Embryonic facial prominence (tissue), 1 donor: ENCODE data around the gene GRM7.

Experiments used
- DNase-seq: peaks from one replicate; pipeline ENCODE4 v3.0.0-alpha.2; 2016; ENCODE audit errors: extremely low spot score

The GRM7 gene

GRCh38 chr3:7307410-7307809 lies 446.5 kb downstream of the GRM7 start:
- no peak for DNase-seq

- no peak for DNase-seq
These were observed 448.8 kb downstream of the GRM7 start for GRCh38 chr3:7309641-7310102.

DNA sequence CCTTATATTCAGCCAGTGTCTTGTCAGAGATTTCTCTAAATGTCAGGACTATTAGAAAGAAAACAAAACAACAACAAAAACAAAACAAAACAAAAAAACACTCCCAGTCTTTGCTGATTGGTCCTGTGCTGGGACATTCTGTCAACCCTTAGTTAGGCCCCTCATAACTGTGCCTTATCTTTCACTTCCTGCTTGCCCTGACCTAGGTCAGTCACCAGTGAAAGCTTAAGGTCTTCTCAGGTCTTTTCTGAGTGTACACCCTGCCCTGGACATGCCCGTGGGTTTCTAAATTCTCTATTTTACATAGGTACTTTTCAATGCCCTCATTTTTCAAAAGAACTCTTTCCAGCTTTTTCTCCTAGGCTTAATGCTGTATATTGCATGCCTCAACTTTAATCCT lies 454.1 kb downstream of the GRM7 start:
- DNase-seq: no peak

GRCh38 chr3:7322957-7323669 lies 462.2 kb downstream of the GRM7 start:
- no peak for DNase-seq

DNA sequence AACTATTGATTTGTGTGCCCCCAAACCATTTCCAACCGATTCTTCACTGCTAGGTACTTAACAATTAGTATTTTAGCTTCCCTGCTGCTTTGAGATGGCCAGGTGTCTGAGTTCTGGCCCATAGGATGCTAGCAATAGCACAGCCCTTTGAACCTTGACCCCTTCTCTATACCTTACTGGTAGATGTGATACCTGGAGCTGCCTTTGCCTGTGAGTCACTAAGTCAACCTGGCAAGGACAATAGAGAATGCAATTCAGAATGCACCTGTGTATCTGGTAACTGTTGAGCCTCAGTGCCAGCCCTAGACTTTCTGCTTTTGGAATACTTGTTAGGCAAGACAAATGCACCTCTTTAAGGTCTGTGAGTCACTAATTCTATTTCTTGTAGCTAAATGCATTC lies 467.4 kb downstream of the GRM7 start:
- no peak for DNase-seq

- DNase-seq: no peak
These were observed 471.8 kb downstream of the GRM7 start for GRCh38 chr3:7332696-7333095.

DNA sequence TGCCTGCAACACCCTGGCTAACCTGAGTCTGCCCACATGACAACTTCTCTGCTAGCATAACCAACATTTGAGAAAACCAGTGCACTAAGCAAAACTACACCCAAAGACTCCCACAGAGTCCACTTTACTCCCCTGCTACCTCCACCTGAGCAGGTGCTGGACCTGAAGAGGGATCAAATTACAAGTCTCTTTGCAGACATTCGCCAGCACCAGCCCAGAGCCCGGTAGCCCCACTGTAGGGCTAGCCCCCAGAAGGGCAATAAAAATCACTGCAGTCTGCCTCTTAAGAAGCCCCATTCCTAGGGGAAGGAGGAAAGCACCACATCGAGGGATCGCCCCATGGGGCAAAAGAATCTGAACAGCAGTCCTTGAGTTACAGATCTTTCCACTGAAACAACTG lies 472.2 kb downstream of the GRM7 start:
- DNase-seq: no peak

- DNase-seq: no peak
These were observed 479.9 kb downstream of the GRM7 start for GRCh38 chr3:7340795-7341194.

DNA sequence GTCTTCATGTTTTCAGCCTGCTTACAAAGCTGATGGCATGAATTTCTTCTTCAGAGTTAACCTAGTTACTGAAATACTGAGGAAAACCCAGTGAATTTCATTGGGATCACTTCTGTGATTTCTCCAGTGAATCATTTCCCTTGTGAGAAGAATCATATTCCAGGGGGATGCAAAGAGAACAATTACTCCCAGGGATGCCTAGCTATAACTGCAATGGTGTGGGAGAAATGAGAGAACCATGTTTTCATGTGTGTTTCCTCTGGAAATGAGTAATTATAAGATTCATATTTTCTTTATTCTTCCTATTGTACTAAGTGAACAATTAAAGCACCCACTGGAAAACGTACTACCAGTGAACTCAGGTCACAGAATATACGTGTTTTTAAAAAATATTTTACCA lies 485.4 kb downstream of the GRM7 start:
- DNase-seq: no peak

- DNase-seq: no peak
These were observed 496.2 kb downstream of the GRM7 start for GRCh38 chr3:7357101-7357500.

- DNase-seq: no peak
These were observed 507.1 kb downstream of the GRM7 start for GRCh38 chr3:7367968-7368367.

GRCh38 chr3:7368597-7368996 lies 507.7 kb downstream of the GRM7 start:
- no peak for DNase-seq

DNA sequence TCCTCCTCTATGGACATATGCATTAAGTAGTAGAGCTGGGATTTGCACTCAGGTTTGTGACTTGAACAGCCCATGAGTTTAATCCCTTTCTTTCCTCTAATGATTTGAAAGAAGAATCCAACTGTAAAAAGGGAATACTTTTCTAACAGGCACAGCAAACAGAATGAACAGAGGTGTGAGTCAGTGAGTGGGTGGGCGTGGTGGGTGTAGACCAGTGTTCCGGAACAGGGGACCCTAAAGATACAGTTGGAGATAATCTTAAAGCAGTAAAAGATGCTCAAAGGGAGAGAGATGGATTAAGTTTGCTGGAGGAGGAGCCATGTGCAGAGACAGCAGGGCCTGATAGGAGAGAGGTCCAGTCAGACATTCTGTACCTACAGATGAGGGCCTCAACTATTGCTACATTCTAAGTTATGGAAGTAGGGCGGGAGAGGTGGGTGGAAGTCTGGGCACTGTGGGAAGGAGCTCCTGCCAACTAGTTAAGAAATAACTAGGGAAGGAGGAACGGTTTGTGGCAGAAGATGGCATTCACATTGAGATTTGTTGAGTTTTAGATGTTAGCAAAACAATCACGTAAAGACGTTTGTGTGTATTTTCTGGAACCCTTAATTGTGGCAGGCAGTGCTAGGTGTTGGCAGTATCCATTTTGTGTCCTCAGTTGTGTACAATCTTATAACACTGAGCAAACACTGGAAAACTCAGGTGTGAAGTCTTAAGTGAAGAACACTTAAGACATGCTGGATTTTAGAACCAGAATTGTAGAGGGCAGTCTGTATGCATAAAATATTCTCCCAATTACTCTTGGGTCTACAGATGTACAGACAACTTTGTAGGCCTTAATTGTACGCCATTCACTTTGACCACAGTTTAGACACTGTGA lies 511.0 kb downstream of the GRM7 start:
- DNase-seq: no peak

GRCh38 chr3:7377103-7377502 lies 516.2 kb downstream of the GRM7 start:
- no peak for DNase-seq

DNA sequence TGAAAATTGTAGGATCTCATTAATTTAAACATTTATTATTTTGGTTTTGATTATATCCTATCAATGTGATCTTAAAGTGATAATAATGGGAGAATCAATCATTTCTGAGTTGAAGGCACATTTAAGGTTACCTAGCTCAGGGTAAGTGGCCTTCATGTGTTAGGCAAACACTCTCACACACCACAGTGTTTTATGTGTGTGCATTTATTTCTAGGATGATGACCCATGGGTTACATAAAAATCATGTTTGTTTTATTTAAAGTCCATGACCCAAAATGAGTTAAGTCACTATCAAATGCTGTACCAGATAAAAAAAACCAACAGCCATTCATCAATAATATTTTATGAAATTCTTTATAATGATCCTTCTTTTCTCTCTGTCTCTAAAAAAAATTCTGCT lies 520.8 kb downstream of the GRM7 start:
- no peak for DNase-seq

GRCh38 chr3:7382293-7383010 lies 521.5 kb downstream of the GRM7 start:
- no peak for DNase-seq

GRCh38 chr3:7385635-7386034 lies 524.7 kb downstream of the GRM7 start:
- no peak for DNase-seq

- no peak for DNase-seq
These were observed 527.1 kb downstream of the GRM7 start for GRCh38 chr3:7388026-7388425.

DNA sequence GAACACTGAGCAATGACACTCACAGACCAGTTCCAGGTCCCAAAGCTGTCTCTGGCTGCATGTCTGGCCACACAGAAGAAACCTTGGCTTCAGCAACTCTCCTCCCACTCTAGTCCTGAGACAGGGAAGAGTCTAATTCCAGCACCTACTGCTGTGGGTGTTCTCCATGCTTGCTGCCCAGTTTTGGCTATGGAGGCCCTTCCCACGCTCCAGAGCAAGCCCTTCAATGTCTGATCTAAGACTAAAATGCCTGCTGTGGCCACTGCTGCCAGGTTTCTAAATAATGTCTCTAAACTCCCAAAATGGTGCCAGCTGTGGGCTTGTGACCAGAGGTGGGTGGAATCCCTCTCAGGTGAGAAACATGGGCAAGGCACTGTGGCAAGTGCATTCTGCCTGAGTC lies 531.3 kb downstream of the GRM7 start:
- no peak for DNase-seq

DNA sequence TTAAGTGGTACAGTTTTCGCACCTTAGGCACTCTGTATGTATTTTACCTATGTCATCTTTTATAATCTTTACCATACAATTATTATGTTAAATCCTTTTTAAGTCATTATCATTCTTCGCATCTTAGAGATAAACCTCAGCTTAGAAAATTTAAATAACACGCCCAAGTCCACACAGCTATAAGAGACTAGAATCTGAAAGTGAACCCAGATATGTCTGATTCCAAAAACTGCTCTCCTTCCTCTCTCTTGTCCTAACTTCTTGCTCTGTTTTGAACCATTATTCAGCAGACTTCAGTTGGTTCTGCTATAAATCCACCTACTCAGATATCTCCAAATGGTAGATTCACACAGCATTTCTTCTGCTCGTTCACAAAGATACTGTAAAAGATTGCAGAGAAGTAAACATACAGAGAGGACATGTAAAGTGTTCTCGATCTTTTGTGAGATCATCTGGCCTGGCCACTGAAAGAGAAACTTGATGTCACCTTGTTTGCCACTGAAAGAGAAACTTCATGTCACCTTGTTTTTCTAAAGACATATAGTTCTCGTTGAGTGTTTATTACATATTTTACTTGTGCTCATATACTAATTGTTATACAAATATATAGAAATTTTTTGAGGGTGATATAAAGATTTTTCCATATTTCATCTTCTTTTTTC lies 533.2 kb downstream of the GRM7 start:
- no peak for DNase-seq

- no peak for DNase-seq
These were observed 535.6 kb downstream of the GRM7 start for GRCh38 chr3:7396534-7396933.

DNA sequence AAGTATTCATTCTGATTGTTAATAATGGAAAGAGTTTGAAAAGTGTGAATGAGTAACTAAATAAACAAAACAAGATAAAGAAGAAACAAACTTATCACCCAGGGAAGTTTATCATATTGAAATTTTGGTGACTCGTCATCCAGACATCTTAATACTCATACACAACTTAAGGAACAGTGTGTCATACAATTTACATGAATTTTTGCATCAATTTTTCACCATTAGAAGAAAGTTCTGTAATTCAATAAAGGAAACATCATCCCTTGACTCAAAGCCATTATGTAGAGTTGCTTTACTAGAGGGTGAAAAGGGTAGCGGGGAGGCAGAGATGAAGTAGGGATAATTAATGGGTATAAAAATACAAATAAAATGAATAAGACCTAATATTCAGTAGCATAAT lies 536.2 kb downstream of the GRM7 start:
- no peak for DNase-seq
